Neutrophil (primary cell): Measurements from ENCODE around the gene WDTC1.
"Not testable (repeated sequence)": the region's sequence is repeated elsewhere in the genome, so short reads cannot be mapped to it uniquely, and the experiment has no call there.

Source experiments
- H3K27ac ChIP-seq: fragments of 200-600 bp; sonication (generic); 2 replicates; pipeline ENCODE4 v1.5.1; 2016; ENCODE audit warnings: mild to moderate bottlenecking, moderate library complexity
- H3K27me3 ChIP-seq: fragments of 200-600 bp; sonication (generic); 2 replicates; pipeline ENCODE4 v1.6.0; 2016; ENCODE audit warnings: mild to moderate bottlenecking
- H3K36me3 ChIP-seq: fragments of 200-600 bp; sonication (generic); 2 replicates; pipeline ENCODE4 v1.5.1; 2017
- H3K4me1 ChIP-seq, 2 experiments: fragments of 200-600 bp in 1 of 2; sonication (generic) in 1 of 2; 1 replicate in 1 of 2; 2 replicates in 1 of 2; pipeline versions ENCODE4 v1.5.1 to v1.6.1; 2013 to 2016; ENCODE audit warnings: low read depth in 1 of 2, low read length in 1 of 2, mild to moderate bottlenecking in 1 of 2, moderate library complexity in 1 of 2; ENCODE audit not compliant: control insufficient read depth in 1 of 2, insufficient read depth in 1 of 2
- H3K4me3 ChIP-seq, 2 experiments: fragments of 200-600 bp in 1 of 2; sonication (generic) in 1 of 2; 1 replicate in 1 of 2; 2 replicates in 1 of 2; pipeline ENCODE4 v1.5.1; 2013 to 2016; ENCODE audit warnings: low read depth in 1 of 2, low read length in 1 of 2, mild to moderate bottlenecking in 1 of 2, moderate library complexity in 1 of 2
- H3K9me3 ChIP-seq: fragments of 200-600 bp; sonication (generic); 2 replicates; pipeline ENCODE4 v1.5.1; 2016
- CTCF ChIP-seq: fragments of 200-600 bp; sonication (generic); IDR thresholded peaks from 2 replicates; pipeline ENCODE4 v1.5.1; 2016; ENCODE audit warnings: antibody characterized with exemption

Gene WDTC1

GRCh38 chr1:27234049-27234882 is at the start of gene WDTC1:
TSS of gene WDTC1 (plus strand) at chr1:27234632. CDS start at chr1:27261055, 26,423 bp downstream.
- peak within 1 kb of the TSS; percentile 91 for H3K27ac ChIP-seq

GRCh38 chr1:27184665-27185064 is 49.8 kb upstream of the WDTC1 start:
- H3K9me3 ChIP-seq, H3K27ac ChIP-seq, H3K27me3 ChIP-seq, H3K4me1 ChIP-seq, H3K36me3 ChIP-seq, H3K4me3 ChIP-seq: not testable (repeated sequence)

More at GRCh38 chr1:27234049-27234882, at the start of gene WDTC1:
- Histone ChIP-seq H3K4me1 (peaks cover 26 to 30% of the 10 kb centered on the region in 2 experiments), H3K36me3 (no peaks in the 10 kb centered on the region), H3K4me3 (peak within 1 kb of the TSS; percentile 81 to 97), H3K9me3 (no peaks in the 10 kb centered on the region), H3K27me3 (no peaks in the 10 kb centered on the region)
- TF ChIP-seq CTCF = peak; percentile 49

GRCh38 chr1:27192039-27192529 is 42.3 kb upstream of the WDTC1 start:
- H3K4me3 ChIP-seq = no peak overlapping the region
- H3K27ac ChIP-seq = no peak overlapping the region
- no peaks in the 10 kb centered on the region for H3K36me3 ChIP-seq
- no peaks in the 10 kb centered on the region for H3K27me3 ChIP-seq
- no peaks in the 10 kb centered on the region for H3K9me3 ChIP-seq
- TF ChIP-seq CTCF = no peak
- no peaks in the 10 kb centered on the region for H3K4me1 ChIP-seq

GRCh38 chr1:27193194-27193593 is 41.2 kb upstream of the WDTC1 start:
- Histone ChIP-seq H3K27me3 (no peaks in the 10 kb centered on the region), H3K27ac (no peak overlapping the region)
- no peak for TF ChIP-seq CTCF

GRCh38 chr1:27201295-27201694 is 33.1 kb upstream of the WDTC1 start:
- Histone ChIP-seq H3K9me3 (no peaks in the 10 kb centered on the region), H3K4me3 (no peak overlapping the region), H3K27ac (no peak overlapping the region), H3K4me1 (peaks cover 0 to 5% of the 10 kb centered on the region in 2 experiments), H3K36me3 (no peaks in the 10 kb centered on the region), H3K27me3 (no peaks in the 10 kb centered on the region)
- no peak for TF ChIP-seq CTCF

More at GRCh38 chr1:27193194-27193593, 41.2 kb upstream of the WDTC1 start:
- Histone ChIP-seq H3K9me3 (no peaks in the 10 kb centered on the region), H3K4me3 (no peak overlapping the region), H3K4me1 (peaks cover 0 to 5% of the 10 kb centered on the region in 2 experiments), H3K36me3 (no peaks in the 10 kb centered on the region)

- Histone ChIP-seq H3K4me3 (no peak overlapping the region), H3K36me3 (no peaks in the 10 kb centered on the region), H3K27ac (no peak overlapping the region), H3K9me3 (no peaks in the 10 kb centered on the region), H3K27me3 (no peaks in the 10 kb centered on the region), H3K4me1 (no peaks in the 10 kb centered on the region)
- no peak for TF ChIP-seq CTCF
Observed at GRCh38 chr1:27203946-27204345, 30.5 kb upstream of the WDTC1 start.

GRCh38 chr1:27207238-27207637 is 27.2 kb upstream of the WDTC1 start:
- not testable (repeated sequence) for H3K9me3 ChIP-seq, H3K27me3 ChIP-seq, H3K4me1 ChIP-seq, H3K36me3 ChIP-seq, H3K27ac ChIP-seq, H3K4me3 ChIP-seq

- H3K27ac ChIP-seq, H3K4me3 ChIP-seq, H3K36me3 ChIP-seq, H3K4me1 ChIP-seq, H3K27me3 ChIP-seq, H3K9me3 ChIP-seq: not testable (repeated sequence)
Observed at GRCh38 chr1:27208143-27208850, 26.1 kb upstream of the WDTC1 start.
